HG02588 (cell line): ENCODE data around the gene XXYLT1.
"Not testable (repeated sequence)": the region's sequence is repeated elsewhere in the genome, so short reads cannot be mapped to it uniquely, and the experiment has no call there.

Source experiments
- ATAC-seq: cut with Tn5 transposase; IDR thresholded peaks from one replicate; pipeline ENCODE4 v1.9.1; 2021; ENCODE audit warnings: mild to moderate bottlenecking, moderate library complexity; ENCODE audit not compliant: unreplicated experiment

The XXYLT1 gene

GRCh38 chr3:195187609-195188425, 83.1 kb downstream of the XXYLT1 start:
- no peak for ATAC-seq

- not testable (repeated sequence) for ATAC-seq
Measured at GRCh38 chr3:195186710-195187047, 84.3 kb downstream of the XXYLT1 start.

- ATAC-seq, result no peak
Measured at GRCh38 chr3:195186041-195186709, 84.8 kb downstream of the XXYLT1 start.

- no peak for ATAC-seq
Measured at GRCh38 chr3:195185583-195185982, 85.4 kb downstream of the XXYLT1 start.

GRCh38 chr3:195184716-195185421, 86.1 kb downstream of the XXYLT1 start:
- no peak for ATAC-seq

GRCh38 chr3:195183071-195183776, 87.7 kb downstream of the XXYLT1 start:
- no peak for ATAC-seq

- no peak for ATAC-seq
Measured at GRCh38 chr3:195182470-195182795, 88.5 kb downstream of the XXYLT1 start.

GRCh38 chr3:195181741-195182469, 89.1 kb downstream of the XXYLT1 start:
- no peak for ATAC-seq

GRCh38 chr3:195181113-195181498, 89.9 kb downstream of the XXYLT1 start:
- ATAC-seq, result no peak

GRCh38 chr3:195180490-195181112, 90.4 kb downstream of the XXYLT1 start:
- ATAC-seq, result no peak

GRCh38 chr3:195179776-195180489, 91.0 kb downstream of the XXYLT1 start:
- no peak for ATAC-seq

- ATAC-seq, result no peak
Measured at GRCh38 chr3:195178124-195178910, 92.6 kb downstream of the XXYLT1 start.

- no peak for ATAC-seq
Measured at GRCh38 chr3:195177422-195178123, 93.4 kb downstream of the XXYLT1 start.

GRCh38 chr3:195176776-195177175, 94.2 kb downstream of the XXYLT1 start:
- ATAC-seq, result no peak

GRCh38 chr3:195175476-195176337, 95.3 kb downstream of the XXYLT1 start:
- no peak for ATAC-seq

GRCh38 chr3:195175076-195175475, 95.9 kb downstream of the XXYLT1 start:
- ATAC-seq, result no peak

- ATAC-seq, result no peak
Measured at GRCh38 chr3:195173657-195174056, 97.3 kb downstream of the XXYLT1 start.
